Neural cell (in vitro differentiated cells): ENCODE measurements around the gene DNAH17. TPM values are rescaled to one million over a fixed set of nuclear protein-coding genes. Genes with fewer than 3 reads are reported as not detected.

Experiments used
- H2AFZ ChIP-seq: fragments of 200-600, 300-800 bp; sonication (generic), shearing (Covaris generic); 2 replicates; pipeline ENCODE4 v1.6.0; 2014; ENCODE audit warnings: low read depth, mild to moderate bottlenecking, antibody characterized with exemption, low read length, moderate library complexity
- H3F3A ChIP-seq: fragments of 200-600 bp; shearing (Covaris generic); 2 replicates; pipeline ENCODE4 v1.6.1; 2016; ENCODE audit warnings: mild to moderate bottlenecking, moderate library complexity, mixed read lengths, antibody characterized with exemption, low read length; ENCODE audit not compliant: insufficient read depth, poor library complexity, severe bottlenecking
- H3K27ac ChIP-seq: fragments of 200-600, 300-800 bp; sonication (generic), shearing (Covaris generic); 2 replicates; pipeline ENCODE4 v1.5.1; 2014; ENCODE audit warnings: mild to moderate bottlenecking, low read length, moderate library complexity
- H3K27me3 ChIP-seq: fragments of 300-800, 200-600 bp; sonication (generic), shearing (Covaris generic); 2 replicates; pipeline ENCODE4 v1.6.0; 2014; ENCODE audit warnings: mild to moderate bottlenecking, low read depth, low read length, moderate library complexity; ENCODE audit not compliant: insufficient read depth
- H3K36me3 ChIP-seq: fragments of 300-800, 200-600 bp; sonication (generic), shearing (Covaris generic); 2 replicates; pipeline ENCODE4 v1.5.1; 2014; ENCODE audit warnings: mild to moderate bottlenecking, antibody characterized with exemption, low read length, moderate library complexity; ENCODE audit not compliant: insufficient read depth
- H3K4me2 ChIP-seq: fragments of 300-800, 200-600 bp; sonication (generic), shearing (Covaris generic); 2 replicates; pipeline ENCODE4 v1.6.0; 2014; ENCODE audit warnings: mild to moderate bottlenecking, low read length
- H3K4me3 ChIP-seq: fragments of 300-800, 200-600 bp; sonication (generic), shearing (Covaris generic); 2 replicates; pipeline ENCODE4 v1.5.1; 2014; ENCODE audit warnings: mild to moderate bottlenecking, low read length, moderate library complexity
- H3K79me2 ChIP-seq: fragments of 200-600 bp; shearing (Covaris generic); replicated peaks from 2 replicates; pipeline ENCODE4 v1.6.0; 2014; ENCODE audit warnings: mild to moderate bottlenecking, low read length, moderate library complexity; ENCODE audit not compliant: insufficient read depth
- H3K9ac ChIP-seq: fragments of 300-800, 200-600 bp; sonication (generic), shearing (Covaris generic); 2 replicates; pipeline ENCODE4 v1.6.1; 2016; ENCODE audit warnings: mild to moderate bottlenecking, low read length, mixed read lengths
- H3K9me2 ChIP-seq: fragments of 200-600 bp; shearing (Covaris generic); 2 replicates; pipeline ENCODE4 v1.6.1; 2016; ENCODE audit warnings: mild to moderate bottlenecking, low read length, mixed read lengths; ENCODE audit not compliant: insufficient read depth
- H3K9me3 ChIP-seq: fragments of 200-600, 300-800 bp; sonication (generic), shearing (Covaris generic); 2 replicates; pipeline ENCODE4 v1.6.1; 2016; ENCODE audit warnings: mild to moderate bottlenecking, mixed run types, low read length, moderate library complexity, mixed read lengths
- H4K20me1 ChIP-seq: fragments of 200-600 bp; shearing (Covaris generic); 2 replicates; pipeline ENCODE4 v1.6.1; 2016; ENCODE audit warnings: mild to moderate bottlenecking, mixed run types; ENCODE audit not compliant: insufficient read depth
- EP300 ChIP-seq: fragments of 450-650 bp; conservative IDR thresholded peaks from 2 replicates; pipeline ENCODE4 v1.6.1; 2014; ENCODE audit warnings: antibody characterized with exemption, mild to moderate bottlenecking, moderate library complexity; ENCODE audit not compliant: poor library complexity, severe bottlenecking
- EZH2 ChIP-seq: fragments of 200-600, 300-800 bp; shearing (Covaris generic), sonication (generic); IDR thresholded peaks from 2 replicates; pipeline ENCODE4 v1.6.1; 2014; ENCODE audit warnings: antibody characterized with exemption, low read length, borderline replicate concordance, mild to moderate bottlenecking; ENCODE audit not compliant: insufficient read depth, poor library complexity, severe bottlenecking
- MXI1 ChIP-seq: fragments of 450-650 bp; conservative IDR thresholded peaks from 2 replicates; pipeline ENCODE4 v1.6.1; 2014; ENCODE audit warnings: antibody characterized with exemption, mild to moderate bottlenecking; ENCODE audit not compliant: poor library complexity, severe bottlenecking
- RAD21 ChIP-seq: fragments of 450-650 bp; conservative IDR thresholded peaks from 2 replicates; pipeline ENCODE4 v1.6.1; 2014; ENCODE audit warnings: antibody characterized with exemption, mild to moderate bottlenecking, moderate library complexity
- SMC3 ChIP-seq: fragments of 450-650 bp; conservative IDR thresholded peaks from 2 replicates; pipeline ENCODE4 v1.6.1; 2014; ENCODE audit warnings: antibody characterized with exemption, mild to moderate bottlenecking, moderate library complexity; ENCODE audit not compliant: poor library complexity
- TAF1 ChIP-seq: IDR thresholded peaks from 2 replicates; pipeline ENCODE4 v1.6.1; 2012; ENCODE audit warnings: low read depth
- polyA plus RNA-seq: library from polyadenylated mRNA; depleted of rRNA; stranded (reverse); fragments of >200 nt; gene quantifications from 2 replicates; pipeline ENCODE4 v1.2.3, GENCODE V29; 2014
- TF ChIP-seq, protein P1 (sequence below): fragments of 450-650 bp; IDR thresholded peaks from 2 replicates; pipeline ENCODE4 v1.5.1; 2014; ENCODE audit warnings: antibody characterized with exemption, mild to moderate bottlenecking, moderate library complexity; ENCODE audit not compliant: poor library complexity, severe bottlenecking
- TF ChIP-seq, protein P2 (sequence below): IDR thresholded peaks from 2 replicates; pipeline ENCODE4 v1.6.1; 2012; ENCODE audit warnings: borderline replicate concordance

DNAH17 gene
- polyA plus RNA-seq, 1 donor from 2014 or later: not detected

DNA sequence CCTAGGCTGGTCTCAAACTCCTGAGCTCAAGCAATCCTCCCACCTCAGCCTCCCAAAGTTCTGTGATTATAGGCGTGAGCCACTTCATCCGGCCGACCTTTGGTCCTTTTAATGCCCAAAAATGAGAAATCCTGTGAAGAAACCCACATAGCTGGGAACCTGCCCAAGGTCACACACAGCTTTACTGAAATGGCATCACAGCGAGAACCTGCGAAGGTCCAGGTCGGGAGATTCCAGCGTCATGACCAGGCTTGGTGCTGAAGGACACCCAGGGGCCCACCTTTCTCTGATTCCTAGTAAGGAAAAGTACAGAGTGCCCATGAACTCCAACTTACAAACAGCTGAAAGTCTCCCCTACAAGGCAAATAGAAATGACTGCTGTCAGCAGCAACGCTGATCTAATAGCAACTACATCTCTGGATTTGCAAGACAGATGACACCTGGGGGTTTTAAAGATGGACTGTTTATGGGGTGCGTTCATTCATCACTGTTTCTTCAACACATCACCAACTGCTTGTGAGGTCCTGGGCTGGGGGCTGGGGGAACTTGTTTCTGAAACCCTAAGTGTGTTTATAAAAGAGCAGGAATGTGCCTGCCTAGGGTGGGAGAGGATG, 24.5 kb upstream of the DNAH17 start:
- Histone ChIP-seq H3K9ac (no peak overlapping the region), H4K20me1 (no peaks in the 10 kb centered on the region), H3K79me2 (no peaks in the 10 kb centered on the region), H3K27me3 (no peaks in the 10 kb centered on the region), H3K4me2 (no peak overlapping the region), H3K9me3 (no peaks in the 10 kb centered on the region), H2AFZ (no peak overlapping the region), H3F3A (no peaks in the 10 kb centered on the region), H3K4me3 (no peak overlapping the region), H3K27ac (no peak overlapping the region), H3K36me3 (no peaks in the 10 kb centered on the region), H3K9me2 (no peaks in the 10 kb centered on the region)
- TF ChIP-seq, protein P1, sequence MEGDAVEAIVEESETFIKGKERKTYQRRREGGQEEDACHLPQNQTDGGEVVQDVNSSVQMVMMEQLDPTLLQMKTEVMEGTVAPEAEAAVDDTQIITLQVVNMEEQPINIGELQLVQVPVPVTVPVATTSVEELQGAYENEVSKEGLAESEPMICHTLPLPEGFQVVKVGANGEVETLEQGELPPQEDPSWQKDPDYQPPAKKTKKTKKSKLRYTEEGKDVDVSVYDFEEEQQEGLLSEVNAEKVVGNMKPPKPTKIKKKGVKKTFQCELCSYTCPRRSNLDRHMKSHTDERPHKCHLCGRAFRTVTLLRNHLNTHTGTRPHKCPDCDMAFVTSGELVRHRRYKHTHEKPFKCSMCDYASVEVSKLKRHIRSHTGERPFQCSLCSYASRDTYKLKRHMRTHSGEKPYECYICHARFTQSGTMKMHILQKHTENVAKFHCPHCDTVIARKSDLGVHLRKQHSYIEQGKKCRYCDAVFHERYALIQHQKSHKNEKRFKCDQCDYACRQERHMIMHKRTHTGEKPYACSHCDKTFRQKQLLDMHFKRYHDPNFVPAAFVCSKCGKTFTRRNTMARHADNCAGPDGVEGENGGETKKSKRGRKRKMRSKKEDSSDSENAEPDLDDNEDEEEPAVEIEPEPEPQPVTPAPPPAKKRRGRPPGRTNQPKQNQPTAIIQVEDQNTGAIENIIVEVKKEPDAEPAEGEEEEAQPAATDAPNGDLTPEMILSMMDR: no peak
- no peak for TF ChIP-seq RAD21
- TF ChIP-seq EP300: no peak

DNA sequence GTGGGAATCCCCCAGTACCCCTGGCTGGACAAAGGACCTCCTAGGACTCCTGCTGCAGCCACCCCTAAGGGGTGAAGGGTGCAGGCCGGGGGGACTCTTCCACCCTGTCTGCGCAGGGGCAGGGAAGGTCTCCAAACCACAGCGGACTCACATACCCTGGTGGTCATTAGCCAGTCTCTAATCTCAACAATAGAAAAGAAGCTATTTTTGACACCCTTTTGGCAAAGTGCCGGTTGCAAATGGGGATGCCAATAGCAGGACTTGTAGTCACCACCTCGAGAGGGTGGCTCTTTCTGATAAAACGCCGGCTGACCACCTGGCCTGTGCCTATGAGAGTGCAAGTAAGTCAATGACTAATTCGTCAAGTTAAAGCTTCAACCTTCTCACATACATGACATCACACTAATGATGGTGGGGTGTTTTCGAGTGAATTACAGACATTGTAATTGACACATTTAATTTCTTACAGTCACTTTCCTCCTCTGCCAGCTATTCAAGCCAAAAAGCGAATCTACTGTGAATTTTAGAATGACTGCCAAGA, 23.1 kb upstream of the DNAH17 start:
- no peaks in the 10 kb centered on the region for H3K27me3 ChIP-seq

More for the DNA sequence above, 23.1 kb upstream of the DNAH17 start:
- no peaks in the 10 kb centered on the region for H3F3A ChIP-seq
- H3K27ac ChIP-seq: no peak overlapping the region
- H3K4me2 ChIP-seq: no peak overlapping the region
- H3K36me3 ChIP-seq: no peaks in the 10 kb centered on the region
- H3K4me3 ChIP-seq: no peak overlapping the region
- H3K9me2 ChIP-seq: no peaks in the 10 kb centered on the region
- no peak overlapping the region for H3K9ac ChIP-seq
- H4K20me1 ChIP-seq: no peaks in the 10 kb centered on the region
- TF ChIP-seq SMC3 (no peak), EP300 (no peak), EZH2 (no peak), MXI1 (no peak), TAF1 (no peak), RAD21 (no peak)
- TF ChIP-seq, protein P2, sequence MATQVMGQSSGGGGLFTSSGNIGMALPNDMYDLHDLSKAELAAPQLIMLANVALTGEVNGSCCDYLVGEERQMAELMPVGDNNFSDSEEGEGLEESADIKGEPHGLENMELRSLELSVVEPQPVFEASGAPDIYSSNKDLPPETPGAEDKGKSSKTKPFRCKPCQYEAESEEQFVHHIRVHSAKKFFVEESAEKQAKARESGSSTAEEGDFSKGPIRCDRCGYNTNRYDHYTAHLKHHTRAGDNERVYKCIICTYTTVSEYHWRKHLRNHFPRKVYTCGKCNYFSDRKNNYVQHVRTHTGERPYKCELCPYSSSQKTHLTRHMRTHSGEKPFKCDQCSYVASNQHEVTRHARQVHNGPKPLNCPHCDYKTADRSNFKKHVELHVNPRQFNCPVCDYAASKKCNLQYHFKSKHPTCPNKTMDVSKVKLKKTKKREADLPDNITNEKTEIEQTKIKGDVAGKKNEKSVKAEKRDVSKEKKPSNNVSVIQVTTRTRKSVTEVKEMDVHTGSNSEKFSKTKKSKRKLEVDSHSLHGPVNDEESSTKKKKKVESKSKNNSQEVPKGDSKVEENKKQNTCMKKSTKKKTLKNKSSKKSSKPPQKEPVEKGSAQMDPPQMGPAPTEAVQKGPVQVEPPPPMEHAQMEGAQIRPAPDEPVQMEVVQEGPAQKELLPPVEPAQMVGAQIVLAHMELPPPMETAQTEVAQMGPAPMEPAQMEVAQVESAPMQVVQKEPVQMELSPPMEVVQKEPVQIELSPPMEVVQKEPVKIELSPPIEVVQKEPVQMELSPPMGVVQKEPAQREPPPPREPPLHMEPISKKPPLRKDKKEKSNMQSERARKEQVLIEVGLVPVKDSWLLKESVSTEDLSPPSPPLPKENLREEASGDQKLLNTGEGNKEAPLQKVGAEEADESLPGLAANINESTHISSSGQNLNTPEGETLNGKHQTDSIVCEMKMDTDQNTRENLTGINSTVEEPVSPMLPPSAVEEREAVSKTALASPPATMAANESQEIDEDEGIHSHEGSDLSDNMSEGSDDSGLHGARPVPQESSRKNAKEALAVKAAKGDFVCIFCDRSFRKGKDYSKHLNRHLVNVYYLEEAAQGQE: no peak
- no peak overlapping the region for H2AFZ ChIP-seq
- H3K79me2 ChIP-seq: no peaks in the 10 kb centered on the region
- H3K9me3 ChIP-seq: no peaks in the 10 kb centered on the region
